Esophagus squamous epithelium (tissue), 4 donors: Measurements from ENCODE around the gene CCDC179.

ENCODE experiments used
- CTCF ChIP-seq, 6 experiments: fragments of 450-650 bp in 4 of 6; fragments of 200-600 bp in 2 of 6; sonication (generic) in 2 of 6; IDR thresholded peaks; one replicate each; pipeline ENCODE4 v1.5.1; 2016 to 2019; ENCODE audit warnings: antibody characterized with exemption in 6 of 6, mild to moderate bottlenecking in 4 of 6, moderate library complexity in 4 of 6
- POLR2A ChIP-seq, 4 donors: fragments of 450-650 bp; IDR thresholded peaks; one replicate each; pipeline ENCODE4 v1.6.1; 2017; ENCODE audit warnings: antibody characterized with exemption in 4 of 4, mild to moderate bottlenecking in 4 of 4, moderate library complexity in 3 of 4

- TF ChIP-seq POLR2A (IDR thresholded peaks at IDR 0.05) (no peak), CTCF (IDR thresholded peaks at IDR 0.05) (no peak)
Measured at GRCh38 chr11:22878604-22879003, 18.3 kb upstream of the CCDC179 start.
